Caco-2 (cell line): ENCODE data around the gene TOP2B. TPM values are rescaled to one million over a fixed set of nuclear protein-coding genes. Genes with fewer than 3 reads are reported as not detected.

Experiments
- BruUV-seq: library from RNA; stranded (reverse); fragments of 400-500 nt; replicated peaks from 2 replicates; lab custom pipeline; 2021; lab: Mats Ljungman, UMichigan
- CTCF ChIA-PET: fragments of 300-600 bp; sonication (Branson Sonifier 250); formaldehyde crosslinking; loops from one replicate; lab custom pipeline; 2022; ENCODE audit warnings: antibody characterized with exemption; lab: Charles Lee
- POLR2A ChIA-PET: fragments of 300-600 bp; sonication (Branson Sonifier 250); formaldehyde crosslinking; loops from one replicate; lab custom pipeline; 2022; ENCODE audit warnings: antibody characterized with exemption; lab: Charles Lee
- DNase-seq, 2 experiments: peaks; one replicate each; pipeline versions ENCODE4 v3.0.0 to v3.0.0-alpha.2; 2020 to 2022
- H3K27me3 ChIP-seq: replicated peaks from 2 replicates; pipeline ENCODE4 v1.6.0; 2011; ENCODE audit warnings: low read length; ENCODE audit not compliant: control insufficient read depth, insufficient read depth
- H3K36me3 ChIP-seq: 2 replicates; pipeline ENCODE4 v1.5.1; 2011; ENCODE audit warnings: low read length; ENCODE audit not compliant: control insufficient read depth, insufficient read depth
- H3K4me1 ChIP-seq: fragments of 250-450 bp; sonication (Bioruptor Pico); 2 replicates; pipeline ENCODE4 v1.5.1; 2020; ENCODE audit warnings: mild to moderate bottlenecking
- H3K4me3 ChIP-seq: 2 replicates; pipeline ENCODE4 v1.5.1; 2011; ENCODE audit warnings: low read depth, mild to moderate bottlenecking, control low read depth, low read length
- H3K9me3 ChIP-seq: fragments of 250-450 bp; sonication (Bioruptor Pico); 2 replicates; pipeline ENCODE4 v1.5.1; 2020; ENCODE audit warnings: mild to moderate bottlenecking, moderate library complexity
- H3K27ac Mint-ChIP-seq: one replicate; pipeline ENCODE4 v1.8.0; 2022; ENCODE audit warnings: mixed read lengths; ENCODE audit not compliant: unreplicated experiment
- H3K27me3 Mint-ChIP-seq: one replicate; pipeline ENCODE4 v1.8.0; 2022; ENCODE audit warnings: mixed read lengths; ENCODE audit not compliant: insufficient read depth, unreplicated experiment
- H3K36me3 Mint-ChIP-seq: one replicate; pipeline ENCODE4 v1.8.0; 2022; ENCODE audit warnings: mild to moderate bottlenecking, mixed read lengths; ENCODE audit not compliant: insufficient read depth, unreplicated experiment
- H3K4me1 Mint-ChIP-seq: one replicate; pipeline ENCODE4 v1.8.0; 2022; ENCODE audit warnings: low read depth, mixed read lengths; ENCODE audit not compliant: unreplicated experiment
- H3K4me3 Mint-ChIP-seq: one replicate; pipeline ENCODE4 v1.8.0; 2022; ENCODE audit warnings: mild to moderate bottlenecking, moderate library complexity, mixed read lengths; ENCODE audit not compliant: unreplicated experiment
- H3K9me3 Mint-ChIP-seq: one replicate; pipeline ENCODE4 v1.8.0; 2022; ENCODE audit warnings: mixed read lengths; ENCODE audit not compliant: unreplicated experiment
- intact Hi-C: fragments of 100-400 bp; cut with micrococcal nuclease; formaldehyde crosslinking; loops from one replicate; pipeline ENCODE4 v1.10.0; 2022; ENCODE audit not compliant: unreplicated experiment
- total RNA-seq: library from RNA; stranded (reverse); gene quantifications from 2 replicates; pipeline ENCODE4 v1.2.3, GENCODE V29; 2022
- TF ChIP-seq, protein P1 (sequence below), 2 experiments: fragments of 200-600 bp in 1 of 2; IDR thresholded peaks; 1 replicate in 1 of 2; 2 replicates in 1 of 2; pipeline versions ENCODE4 v1.5.1 to v1.8.0; 2011 to 2022; ENCODE audit warnings: antibody characterized with exemption in 1 of 2, control low read depth in 1 of 2, inconsistent platforms in 1 of 2, low read depth in 1 of 2, low read length in 1 of 2, mild to moderate bottlenecking in 1 of 2, moderate library complexity in 1 of 2; ENCODE audit not compliant: insufficient read depth in 1 of 2, severe bottlenecking in 1 of 2, unreplicated experiment in 1 of 2

The TOP2B gene
- total RNA-seq, 1 experiment from 2014 or later: 83.1 TPM

DNA sequence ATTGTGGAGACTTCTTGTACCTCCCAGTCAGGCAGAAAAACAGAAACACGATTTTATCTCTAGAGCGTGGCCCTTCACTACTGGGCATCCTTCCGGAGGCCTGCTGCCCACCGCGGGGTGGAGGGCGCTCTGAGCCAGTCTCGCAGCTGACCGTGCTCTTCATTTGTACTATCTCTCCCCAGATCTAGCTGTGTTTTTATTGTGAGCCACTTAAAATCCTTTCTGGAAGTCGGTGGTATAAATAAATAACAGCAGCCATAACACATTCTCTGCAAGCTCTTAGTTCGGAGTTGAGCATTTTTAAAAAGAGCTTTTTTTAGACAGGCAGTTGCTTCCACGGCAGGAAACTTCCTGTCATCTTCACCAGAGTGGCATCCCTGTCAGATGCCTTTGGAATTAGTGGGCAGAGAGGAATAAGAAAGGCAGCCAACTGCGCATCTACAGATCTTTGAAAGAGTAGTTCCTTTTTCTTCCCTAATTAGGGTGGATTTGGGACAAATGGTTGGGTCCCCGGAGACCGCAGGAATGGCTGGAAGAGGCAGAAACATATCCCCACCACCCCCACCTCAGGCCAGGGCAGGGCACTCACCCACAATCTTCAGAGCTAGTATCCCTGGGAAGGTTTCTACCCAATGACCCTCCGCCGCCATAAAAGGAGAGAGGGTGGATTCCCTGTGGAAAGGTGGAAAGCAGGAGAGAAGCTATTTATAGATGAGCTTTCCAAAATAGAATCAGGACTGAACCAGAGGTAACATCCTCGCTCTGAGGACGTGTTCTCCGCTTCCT is 91.1 kb downstream of the TOP2B start:
- Mint-ChIP-seq H3K27me3 (no peaks in the 10 kb centered on the region), H3K36me3 (no peaks in the 10 kb centered on the region), H3K27ac (no peak overlapping the region), H3K9me3 (no peaks in the 10 kb centered on the region), H3K4me3 (no peak overlapping the region), H3K4me1 (no peaks in the 10 kb centered on the region)
- no peaks in the 10 kb centered on the region for H3K9me3 ChIP-seq
- no peak for DNase-seq
- no peak overlapping the region for H3K4me3 ChIP-seq
- ChIA-PET CTCF (no interaction called here), POLR2A (no interaction called here)
- H3K4me1 ChIP-seq: no peaks in the 10 kb centered on the region
- intact Hi-C loops: no loop called here
- BruUV-seq: no TSS peak
- TF ChIP-seq, protein P1, sequence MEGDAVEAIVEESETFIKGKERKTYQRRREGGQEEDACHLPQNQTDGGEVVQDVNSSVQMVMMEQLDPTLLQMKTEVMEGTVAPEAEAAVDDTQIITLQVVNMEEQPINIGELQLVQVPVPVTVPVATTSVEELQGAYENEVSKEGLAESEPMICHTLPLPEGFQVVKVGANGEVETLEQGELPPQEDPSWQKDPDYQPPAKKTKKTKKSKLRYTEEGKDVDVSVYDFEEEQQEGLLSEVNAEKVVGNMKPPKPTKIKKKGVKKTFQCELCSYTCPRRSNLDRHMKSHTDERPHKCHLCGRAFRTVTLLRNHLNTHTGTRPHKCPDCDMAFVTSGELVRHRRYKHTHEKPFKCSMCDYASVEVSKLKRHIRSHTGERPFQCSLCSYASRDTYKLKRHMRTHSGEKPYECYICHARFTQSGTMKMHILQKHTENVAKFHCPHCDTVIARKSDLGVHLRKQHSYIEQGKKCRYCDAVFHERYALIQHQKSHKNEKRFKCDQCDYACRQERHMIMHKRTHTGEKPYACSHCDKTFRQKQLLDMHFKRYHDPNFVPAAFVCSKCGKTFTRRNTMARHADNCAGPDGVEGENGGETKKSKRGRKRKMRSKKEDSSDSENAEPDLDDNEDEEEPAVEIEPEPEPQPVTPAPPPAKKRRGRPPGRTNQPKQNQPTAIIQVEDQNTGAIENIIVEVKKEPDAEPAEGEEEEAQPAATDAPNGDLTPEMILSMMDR (IDR thresholded peaks at IDR 0.05; ENCODE audit: insufficient read depth in 1 of 2, low read depth in 1 of 2, low read length in 1 of 2, severe bottlenecking in 1 of 2, unreplicated experiment in 1 of 2): no peak
- H3K36me3 ChIP-seq: no peaks in the 10 kb centered on the region
- H3K27me3 ChIP-seq: no peaks in the 10 kb centered on the region

DNA sequence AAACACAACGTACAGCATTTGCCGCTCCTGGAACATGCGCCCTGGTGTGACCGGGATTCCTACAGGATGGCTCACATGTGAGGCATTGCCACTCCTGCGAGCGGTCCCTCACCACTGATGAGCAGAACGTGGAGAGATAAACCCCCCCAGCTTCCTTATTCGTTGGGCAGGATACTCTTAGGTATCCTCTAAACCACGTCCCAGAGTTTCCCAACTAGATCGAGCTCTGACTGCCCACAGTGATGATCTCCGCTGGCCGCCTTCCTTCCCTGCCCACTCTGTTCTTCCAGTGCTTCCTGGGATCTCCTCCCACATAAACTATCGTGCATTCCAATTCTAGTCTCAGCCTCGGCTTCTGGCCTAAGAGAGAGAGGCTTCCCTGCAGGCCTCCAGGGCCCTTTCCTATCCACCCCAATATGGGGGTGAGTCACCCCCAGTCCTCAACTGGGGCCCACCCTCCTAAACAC is 91.8 kb downstream of the TOP2B start:
- Mint-ChIP-seq H3K27ac (no peak overlapping the region), H3K9me3 (no peaks in the 10 kb centered on the region), H3K36me3 (no peaks in the 10 kb centered on the region), H3K4me3 (no peak overlapping the region), H3K4me1 (no peaks in the 10 kb centered on the region), H3K27me3 (no peaks in the 10 kb centered on the region)
- TF ChIP-seq, protein P1 (IDR thresholded peaks at IDR 0.05; ENCODE audit: insufficient read depth in 1 of 2, low read depth in 1 of 2, low read length in 1 of 2, severe bottlenecking in 1 of 2, unreplicated experiment in 1 of 2): no peak
- H3K27me3 ChIP-seq: no peaks in the 10 kb centered on the region
- POLR2A ChIA-PET: no interaction called here
- H3K4me1 ChIP-seq: no peaks in the 10 kb centered on the region
- intact Hi-C loops: no loop called here
- H3K9me3 ChIP-seq: no peaks in the 10 kb centered on the region
- H3K36me3 ChIP-seq: no peaks in the 10 kb centered on the region
- no peak for DNase-seq
- CTCF ChIA-PET: no interaction called here
- no TSS peak for BruUV-seq
- no peak overlapping the region for H3K4me3 ChIP-seq

DNA sequence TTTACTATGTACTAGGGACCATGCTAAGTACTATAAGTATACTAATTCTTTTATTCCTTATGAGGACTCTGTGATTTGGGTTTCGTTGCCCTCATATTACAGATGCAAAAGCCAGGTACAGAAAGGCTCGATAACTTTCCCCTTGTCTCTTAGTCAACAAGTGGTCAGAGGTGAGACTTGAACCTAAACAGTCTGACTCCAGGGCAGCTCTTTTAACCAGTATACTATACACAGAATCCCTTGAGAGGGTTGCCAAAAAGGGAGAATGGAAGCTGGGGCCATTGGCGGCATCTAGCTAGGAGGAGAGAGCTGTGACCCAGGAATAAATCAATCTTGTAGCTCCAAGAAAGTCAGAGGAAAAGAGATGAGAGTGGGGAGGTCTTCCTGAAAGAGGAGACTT is 92.4 kb downstream of the TOP2B start:
- TF ChIP-seq, protein P1 (IDR thresholded peaks at IDR 0.05; ENCODE audit: insufficient read depth in 1 of 2, low read depth in 1 of 2, low read length in 1 of 2, severe bottlenecking in 1 of 2, unreplicated experiment in 1 of 2): no peak
- no TSS peak for BruUV-seq
- Mint-ChIP-seq H3K27ac (no peak overlapping the region), H3K4me1 (no peaks in the 10 kb centered on the region), H3K27me3 (no peaks in the 10 kb centered on the region), H3K4me3 (no peak overlapping the region), H3K36me3 (no peaks in the 10 kb centered on the region), H3K9me3 (no peaks in the 10 kb centered on the region)
- intact Hi-C loops: no loop called here
- Histone ChIP-seq H3K9me3 (no peaks in the 10 kb centered on the region), H3K4me1 (no peaks in the 10 kb centered on the region), H3K27me3 (no peaks in the 10 kb centered on the region), H3K4me3 (no peak overlapping the region), H3K36me3 (no peaks in the 10 kb centered on the region)
- ChIA-PET CTCF (no interaction called here), POLR2A (no interaction called here)
- DNase-seq: no peak
